ENCODE results near the gene ZNF148. TPM values are rescaled to one million over a fixed set of nuclear protein-coding genes. Genes with fewer than 3 reads are reported as not detected.

The ZNF148 gene
- total RNA-seq, 1 experiment from 2014 or later = 24.8 TPM

DNA sequence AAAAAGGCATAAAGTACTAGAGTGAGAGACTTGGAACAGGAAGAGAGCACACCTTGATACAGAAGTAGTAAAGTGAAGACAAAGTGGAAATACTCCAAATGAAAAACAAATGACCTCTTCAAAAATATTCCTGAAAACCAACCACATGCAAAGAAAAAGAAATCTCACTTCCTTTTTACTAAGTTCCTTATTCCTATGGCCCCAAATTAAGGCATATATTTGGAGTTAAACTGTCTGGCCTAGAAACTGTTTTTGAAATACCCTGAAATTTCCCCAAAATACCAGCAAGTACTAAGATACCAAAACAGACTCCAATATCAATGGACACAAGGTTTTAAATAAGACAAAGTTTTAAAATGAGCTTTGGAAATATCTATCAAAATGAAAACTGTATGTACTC, 58.2 kb downstream of the ZNF148 start:
- Histone ChIP-seq H2AK5ac (ENCODE audit: insufficient read length, low read length) (no peak overlapping the region), H3K23ac (ENCODE audit: insufficient read length, low read depth, low read length) (no peak overlapping the region), H3K79me1 (ENCODE audit: insufficient read depth, low read depth, low read length, poor library complexity, severe bottlenecking) (no peaks in the 10 kb centered on the region), H2BK12ac (ENCODE audit: insufficient read length, low read depth, low read length) (no peak overlapping the region), H3T11ph (ENCODE audit: low read length) (no peak overlapping the region), H3K23me2 (ENCODE audit: insufficient read length, low read depth, low read length, poor library complexity, severe bottlenecking) (no peaks in the 10 kb centered on the region), H2BK20ac (ENCODE audit: low read depth, low read length, poor library complexity, severe bottlenecking) (no peak overlapping the region), H4K91ac (ENCODE audit: insufficient read length, low read depth, low read length) (no peak overlapping the region), H3K4me1 (ENCODE audit: insufficient read depth, low read length) (no peaks in the 10 kb centered on the region; the same call in 1 of the 2 replicates), H4K20me1 (ENCODE audit: control insufficient read depth, insufficient read depth, insufficient read length) (no peaks in the 10 kb centered on the region), H3K27ac (ENCODE audit: insufficient read length, low read depth, low read length) (no peak overlapping the region), H2BK15ac (ENCODE audit: low read depth, low read length) (no peak overlapping the region), H2AFZ (ENCODE audit: low read length) (no peak overlapping the region), H2BK120ac (ENCODE audit: low read depth, low read length, poor library complexity, severe bottlenecking) (no peak overlapping the region), H4K8ac (replicated peaks; ENCODE audit: insufficient read length, low read depth, low read length) (no peak overlapping the region), H3K56ac (ENCODE audit: insufficient read length, low read depth, low read length) (no peak overlapping the region), H3K4me2 (ENCODE audit: insufficient read depth, insufficient read length, low read length) (no peak overlapping the region), H3K4ac (ENCODE audit: low read depth, low read length) (no peak overlapping the region), H4K5ac (ENCODE audit: insufficient read length, low read depth, low read length) (no peak overlapping the region), H3K14ac (ENCODE audit: insufficient read depth, low read length) (no peak overlapping the region), H3K79me2 (ENCODE audit: insufficient read depth, low read length) (no peaks in the 10 kb centered on the region), H3K9me3 (ENCODE audit: control insufficient read depth, low read depth, low read length) (no peaks in the 10 kb centered on the region), H3K18ac (ENCODE audit: insufficient read length, low read depth, low read length) (no peak overlapping the region), H2BK5ac (ENCODE audit: insufficient read length, low read length) (no peak overlapping the region), H3K9ac (ENCODE audit: extremely low read depth, insufficient read length, low read length) (no peak overlapping the region), H3K27me3 (ENCODE audit: insufficient read depth, low read length) (no peaks in the 10 kb centered on the region)
- TF ChIP-seq, protein P1, sequence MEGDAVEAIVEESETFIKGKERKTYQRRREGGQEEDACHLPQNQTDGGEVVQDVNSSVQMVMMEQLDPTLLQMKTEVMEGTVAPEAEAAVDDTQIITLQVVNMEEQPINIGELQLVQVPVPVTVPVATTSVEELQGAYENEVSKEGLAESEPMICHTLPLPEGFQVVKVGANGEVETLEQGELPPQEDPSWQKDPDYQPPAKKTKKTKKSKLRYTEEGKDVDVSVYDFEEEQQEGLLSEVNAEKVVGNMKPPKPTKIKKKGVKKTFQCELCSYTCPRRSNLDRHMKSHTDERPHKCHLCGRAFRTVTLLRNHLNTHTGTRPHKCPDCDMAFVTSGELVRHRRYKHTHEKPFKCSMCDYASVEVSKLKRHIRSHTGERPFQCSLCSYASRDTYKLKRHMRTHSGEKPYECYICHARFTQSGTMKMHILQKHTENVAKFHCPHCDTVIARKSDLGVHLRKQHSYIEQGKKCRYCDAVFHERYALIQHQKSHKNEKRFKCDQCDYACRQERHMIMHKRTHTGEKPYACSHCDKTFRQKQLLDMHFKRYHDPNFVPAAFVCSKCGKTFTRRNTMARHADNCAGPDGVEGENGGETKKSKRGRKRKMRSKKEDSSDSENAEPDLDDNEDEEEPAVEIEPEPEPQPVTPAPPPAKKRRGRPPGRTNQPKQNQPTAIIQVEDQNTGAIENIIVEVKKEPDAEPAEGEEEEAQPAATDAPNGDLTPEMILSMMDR (conservative IDR thresholded peaks at IDR 0.05) = no peak
- Mint-ChIP-seq H3K9me3 (no peaks in the 10 kb centered on the region), H3K27ac (peak overlapping the region in 1 of 3 experiments; percentile 8; a peak in 1 of 7 replicates), H3K27me3 (ENCODE audit: low read depth) (no peaks in the 10 kb centered on the region), H3K4me1 (peaks cover 15 to 16% of the 10 kb centered on the region in 2 experiments), H3K4me3 (no peak overlapping the region), H3K36me3 (ENCODE audit: insufficient read depth in 1 of 3, low read depth in 3 of 3) (peaks cover 2 to 10% (median 9%) of the 10 kb centered on the region in 3 experiments; a peak in 5 of 7 replicates)
- DNase-seq = no peak

Measured in H9 (cell line).